GM12875 (cell line): ENCODE data around the gene TRABD2A.

Experiments
- H3K4me3 ChIP-seq: one replicate; pipeline ENCODE4 v1.5.1; 2011; ENCODE audit warnings: low read depth, low read length, control low read depth
- CTCF ChIP-seq: IDR thresholded peaks from 2 replicates; pipeline ENCODE4 v1.5.1; 2011; ENCODE audit warnings: low read depth, mild to moderate bottlenecking, control low read depth, inconsistent platforms, low read length, moderate library complexity, borderline replicate concordance; ENCODE audit not compliant: insufficient read depth

TRABD2A gene

GRCh38 chr2:84797271-84797670 is 83.6 kb downstream of the TRABD2A start:
- H3K4me3 ChIP-seq = no peak overlapping the region
- TF ChIP-seq CTCF = no peak

- H3K4me3 ChIP-seq = no peak overlapping the region
- TF ChIP-seq CTCF = no peak
Observed at GRCh38 chr2:84796798-84797197, 84.1 kb downstream of the TRABD2A start.

GRCh38 chr2:84793641-84794040 is 87.2 kb downstream of the TRABD2A start:
- TF ChIP-seq CTCF = no peak
- H3K4me3 ChIP-seq = no peak overlapping the region

- no peak for TF ChIP-seq CTCF
- no peak overlapping the region for H3K4me3 ChIP-seq
Observed at GRCh38 chr2:84792856-84793522, 87.9 kb downstream of the TRABD2A start.

GRCh38 chr2:84788498-84788897 is 92.4 kb downstream of the TRABD2A start:
- H3K4me3 ChIP-seq = no peak overlapping the region
- TF ChIP-seq CTCF = no peak

- TF ChIP-seq CTCF = no peak
- H3K4me3 ChIP-seq = no peak overlapping the region
Observed at GRCh38 chr2:84788027-84788426, 92.9 kb downstream of the TRABD2A start.

- no peak for TF ChIP-seq CTCF
Observed at GRCh38 chr2:84786601-84787000, 94.3 kb downstream of the TRABD2A start.

More at GRCh38 chr2:84786601-84787000, 94.3 kb downstream of the TRABD2A start:
- H3K4me3 ChIP-seq = no peak overlapping the region
